ENCODE measurements around the gene AFP.

Gene AFP

DNA sequence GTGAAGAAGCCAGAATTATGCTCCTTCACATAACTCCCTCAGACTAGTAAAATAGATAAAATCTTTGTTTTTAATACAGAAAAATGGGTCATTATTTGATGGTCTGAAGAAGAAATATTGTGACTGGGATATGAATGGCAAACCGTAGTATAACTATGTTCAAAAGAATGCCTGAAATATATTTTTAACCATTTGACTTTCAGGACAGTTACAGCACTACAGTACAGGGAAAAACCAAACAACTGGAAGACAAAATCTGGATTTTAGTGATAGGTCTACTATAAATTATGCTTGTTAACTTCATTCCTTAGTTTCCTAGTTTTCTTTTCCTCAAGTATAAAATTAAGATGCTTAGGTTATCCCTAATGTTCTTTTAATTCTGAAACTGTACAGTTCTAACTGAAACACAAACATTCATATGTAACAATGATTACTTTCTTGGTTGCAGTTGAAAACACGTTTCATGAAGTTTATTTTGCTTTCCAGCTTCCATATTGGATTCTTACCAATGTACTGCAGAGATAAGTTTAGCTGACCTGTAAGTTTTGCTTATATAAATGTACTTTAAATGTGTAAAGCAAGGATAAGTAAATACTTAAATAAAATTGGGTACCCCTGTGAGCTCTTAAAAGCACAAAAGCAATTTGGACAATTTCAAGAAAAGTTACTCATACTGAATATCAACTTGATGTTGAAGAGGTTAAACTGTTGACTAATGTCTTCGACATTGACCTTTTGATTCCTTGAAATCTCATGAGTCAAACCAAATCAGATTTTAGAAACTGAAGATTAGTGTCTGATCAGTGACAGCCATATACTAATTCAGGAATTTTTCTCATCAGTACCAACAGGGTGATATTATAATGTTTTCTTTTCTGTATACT lies 895 bp downstream of the AFP start:
- no peak for DNase-seq (ENCODE audit: low read depth)
- no peak overlapping the region for H3K4me3 ChIP-seq (ENCODE audit: low read depth, low read length)
- TF ChIP-seq CTCF (IDR thresholded peaks at IDR 0.05; ENCODE audit: low read depth, low read length) = no peak
- no peak for TF ChIP-seq MAX (IDR thresholded peaks at IDR 0.05; ENCODE audit: low read depth, low read length)
- no peak for TF ChIP-seq MYC (IDR thresholded peaks at IDR 0.05; ENCODE audit: low read depth, low read length)
- no peak for TF ChIP-seq POLR2A (IDR thresholded peaks at IDR 0.05; ENCODE audit: extremely low read depth, insufficient read length)

DNA sequence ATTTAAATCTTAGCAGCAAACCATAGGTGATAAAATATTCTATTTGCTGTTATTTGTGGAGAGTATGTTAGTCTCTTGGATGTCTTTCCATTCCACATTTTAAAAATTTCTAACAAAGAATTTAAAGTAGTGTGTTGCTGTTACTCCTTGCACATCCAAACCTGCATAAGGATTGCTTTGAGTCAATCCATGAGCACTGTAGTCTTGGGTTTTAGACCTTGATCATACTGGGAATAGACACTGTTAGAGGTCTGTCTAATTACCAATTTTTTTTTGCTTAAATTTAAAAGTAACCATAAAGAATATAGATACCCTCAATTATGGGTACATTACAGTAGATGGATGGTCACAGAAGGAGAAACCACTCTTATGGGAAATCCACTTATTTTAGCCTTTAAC lies 1.5 kb downstream of the AFP start:
- TF ChIP-seq POLR2A (IDR thresholded peaks at IDR 0.05; ENCODE audit: extremely low read depth, insufficient read length) = no peak
- no peak for TF ChIP-seq MAX (IDR thresholded peaks at IDR 0.05; ENCODE audit: low read depth, low read length)
- no peak for DNase-seq (ENCODE audit: low read depth)
- H3K4me3 ChIP-seq (ENCODE audit: low read depth, low read length) = no peak overlapping the region

DNA sequence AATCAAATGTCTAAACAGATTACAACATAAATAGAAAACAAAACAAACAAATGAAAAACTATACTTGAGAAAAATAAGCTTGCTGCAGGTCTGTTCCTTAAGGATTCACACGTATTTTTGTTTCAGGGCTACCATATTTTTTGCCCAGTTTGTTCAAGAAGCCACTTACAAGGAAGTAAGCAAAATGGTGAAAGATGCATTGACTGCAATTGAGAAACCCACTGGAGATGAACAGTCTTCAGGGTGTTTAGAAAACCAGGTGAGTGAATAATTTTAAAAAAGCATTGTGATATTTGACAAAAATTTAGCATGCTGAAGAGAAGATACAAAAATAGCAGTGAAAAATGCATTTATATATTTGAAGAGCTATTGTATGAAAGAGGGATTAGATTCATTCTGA lies 2.0 kb downstream of the AFP start:
- no peak for DNase-seq (ENCODE audit: low read depth)
- TF ChIP-seq CTCF (IDR thresholded peaks at IDR 0.05; ENCODE audit: low read depth, low read length) (no peak), MYC (IDR thresholded peaks at IDR 0.05; ENCODE audit: low read depth, low read length) (no peak), MAX (IDR thresholded peaks at IDR 0.05; ENCODE audit: low read depth, low read length) (no peak), POLR2A (IDR thresholded peaks at IDR 0.05; ENCODE audit: extremely low read depth, insufficient read length) (no peak)
- no peak overlapping the region for H3K4me3 ChIP-seq (ENCODE audit: low read depth, low read length)

GRCh38 chr4:73438582-73439215 lies 2.7 kb downstream of the AFP start:
- TF ChIP-seq MYC (IDR thresholded peaks at IDR 0.05; ENCODE audit: low read depth, low read length) = no peak
- no peak for TF ChIP-seq MAX (IDR thresholded peaks at IDR 0.05; ENCODE audit: low read depth, low read length)
- no peak for TF ChIP-seq CTCF (IDR thresholded peaks at IDR 0.05; ENCODE audit: low read depth, low read length)
- TF ChIP-seq POLR2A (IDR thresholded peaks at IDR 0.05; ENCODE audit: extremely low read depth, insufficient read length) = no peak
- DNase-seq (ENCODE audit: low read depth) = no peak

GRCh38 chr4:73439445-73439844 lies 3.4 kb downstream of the AFP start:
- no peak for TF ChIP-seq MAX (IDR thresholded peaks at IDR 0.05; ENCODE audit: low read depth, low read length)
- TF ChIP-seq CTCF (IDR thresholded peaks at IDR 0.05; ENCODE audit: low read depth, low read length) = no peak
- TF ChIP-seq POLR2A (IDR thresholded peaks at IDR 0.05; ENCODE audit: extremely low read depth, insufficient read length) = no peak
- no peak for TF ChIP-seq MYC (IDR thresholded peaks at IDR 0.05; ENCODE audit: low read depth, low read length)
- no peak overlapping the region for H3K4me3 ChIP-seq (ENCODE audit: low read depth, low read length)
- DNase-seq (ENCODE audit: low read depth) = no peak

More at GRCh38 chr4:73438582-73439215, 2.7 kb downstream of the AFP start:
- no peak overlapping the region for H3K4me3 ChIP-seq (ENCODE audit: low read depth, low read length)

GRCh38 chr4:73439991-73440390 lies 4.0 kb downstream of the AFP start:
- no peak for DNase-seq (ENCODE audit: low read depth)
- no peak overlapping the region for H3K4me3 ChIP-seq (ENCODE audit: low read depth, low read length)
- TF ChIP-seq CTCF (IDR thresholded peaks at IDR 0.05; ENCODE audit: low read depth, low read length) (no peak), MAX (IDR thresholded peaks at IDR 0.05; ENCODE audit: low read depth, low read length) (no peak), MYC (IDR thresholded peaks at IDR 0.05; ENCODE audit: low read depth, low read length) (no peak), POLR2A (IDR thresholded peaks at IDR 0.05; ENCODE audit: extremely low read depth, insufficient read length) (no peak)

Measured in NB4 (cell line).